Muscle of leg (tissue), 9 donors: Measurements from ENCODE around the gene TNFSF18. TPM values are rescaled to one million over a fixed set of nuclear protein-coding genes. Genes with fewer than 3 reads are reported as not detected.

Experiments
- polyA plus RNA-seq, 8 donors: library from polyadenylated mRNA; unstranded; fragments of 120-200 nt; gene quantifications; one replicate each; pipeline versions ENCODE4 v1.2.1 to v1.2.3, GENCODE V29; 2013; ENCODE audit warnings: inconsistent platforms in 1 of 8, low replicate concordance in 1 of 8; ENCODE audit not compliant: insufficient read length in 8 of 8, insufficient read depth in 1 of 8
- total RNA-seq: library from RNA; stranded (reverse); fragments of 120-200 nt; gene quantifications from one replicate; pipeline ENCODE4 v1.2.4, GENCODE V29; 2013

Gene TNFSF18
- total and polyA plus RNA-seq, 9 donors, result 0.10 to 0.21 (median 0.16) TPM; not detected in 1

Other genes with a start within 250 kb of the TNFSF18 start
- gene TNFSF4, start 156.4 kb upstream of the TNFSF18 start, total RNA-seq, result 1.4 TPM
- 1 to 10 TPM; 1.8 to 3.5 (median 2.5) TPM for gene TNFSF4, start 156.4 kb upstream of the TNFSF18 start, polyA plus RNA-seq